DMS 273 (cell line): ENCODE measurements around the gene CFDP1.

Experiments
- DNase-seq: peaks from one replicate; lab custom pipeline; 2025; ENCODE audit not compliant: unreplicated experiment; lab: John Stamatoyannopoulos, UW

Gene CFDP1

DNA sequence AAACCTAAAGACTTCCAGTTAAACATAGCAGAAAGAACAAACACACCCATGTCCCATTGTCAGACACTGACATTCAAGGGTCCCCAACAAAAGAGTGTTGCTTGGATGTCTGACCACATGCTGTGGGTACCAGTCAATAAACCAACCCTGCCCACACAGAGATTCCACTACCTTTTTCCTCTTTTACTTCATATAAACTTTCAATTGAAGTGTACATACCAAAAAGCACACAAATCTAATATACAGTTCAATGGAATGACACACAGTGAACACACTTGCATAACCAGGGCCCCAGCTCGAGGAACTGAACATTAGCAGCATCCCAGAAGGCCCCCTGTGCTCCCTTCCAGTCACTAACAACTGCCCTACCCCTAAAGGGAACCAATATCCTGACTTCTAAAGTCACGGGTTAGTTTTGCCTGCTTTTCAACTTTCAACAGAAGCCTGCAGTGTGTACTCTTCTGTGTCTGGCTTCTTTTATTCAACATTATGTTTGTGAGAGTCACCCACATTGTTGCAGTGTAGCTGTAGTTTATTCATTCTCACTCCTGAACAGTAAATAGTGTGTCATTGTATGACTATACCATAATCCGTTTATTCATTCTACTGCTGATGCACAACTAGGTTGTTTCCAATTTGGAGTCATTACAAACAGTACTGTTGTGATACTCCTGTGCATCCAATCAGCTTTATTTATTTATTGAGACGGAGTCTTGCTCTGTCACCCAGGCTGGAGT is 18.0 kb downstream of the CFDP1 start:
- no peak for DNase-seq

DNA sequence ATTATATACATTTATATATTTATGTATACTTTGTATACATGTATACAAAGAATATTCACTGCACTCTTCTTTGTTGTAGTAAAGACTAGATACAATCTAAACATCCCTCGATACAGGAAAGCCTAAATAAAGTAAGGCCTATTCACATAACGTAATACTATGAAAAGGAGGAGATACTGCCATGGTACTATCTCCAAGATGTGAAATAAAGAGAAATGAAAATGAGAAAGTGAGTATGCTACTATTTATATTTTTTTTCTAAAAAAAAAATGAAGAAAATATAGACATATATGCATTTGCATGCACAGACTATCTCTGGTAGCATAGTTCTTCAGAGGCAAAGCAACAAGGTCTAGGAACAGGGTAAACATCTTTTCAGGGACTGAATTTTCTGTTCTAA is 19.4 kb downstream of the CFDP1 start:
- DNase-seq = no peak

DNA sequence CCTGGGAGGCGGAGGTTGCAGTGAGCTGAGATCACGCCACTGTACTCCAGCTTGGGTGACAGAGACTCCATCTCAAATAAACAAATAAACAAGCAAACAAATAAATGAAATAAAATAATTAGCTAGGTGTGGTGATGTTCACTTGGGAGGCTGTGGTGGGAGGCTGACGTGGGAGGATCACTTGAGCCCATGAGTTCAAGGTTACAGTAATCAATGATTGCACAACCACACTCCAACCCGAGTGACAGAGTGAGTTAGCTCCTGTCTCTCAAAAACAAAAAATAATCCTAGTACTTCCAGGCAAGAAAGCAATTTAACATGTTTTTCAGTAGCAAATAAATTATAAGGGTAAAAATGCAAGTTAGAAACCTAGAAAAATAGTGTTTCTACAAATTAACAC is 26.4 kb downstream of the CFDP1 start:
- DNase-seq = no peak

DNA sequence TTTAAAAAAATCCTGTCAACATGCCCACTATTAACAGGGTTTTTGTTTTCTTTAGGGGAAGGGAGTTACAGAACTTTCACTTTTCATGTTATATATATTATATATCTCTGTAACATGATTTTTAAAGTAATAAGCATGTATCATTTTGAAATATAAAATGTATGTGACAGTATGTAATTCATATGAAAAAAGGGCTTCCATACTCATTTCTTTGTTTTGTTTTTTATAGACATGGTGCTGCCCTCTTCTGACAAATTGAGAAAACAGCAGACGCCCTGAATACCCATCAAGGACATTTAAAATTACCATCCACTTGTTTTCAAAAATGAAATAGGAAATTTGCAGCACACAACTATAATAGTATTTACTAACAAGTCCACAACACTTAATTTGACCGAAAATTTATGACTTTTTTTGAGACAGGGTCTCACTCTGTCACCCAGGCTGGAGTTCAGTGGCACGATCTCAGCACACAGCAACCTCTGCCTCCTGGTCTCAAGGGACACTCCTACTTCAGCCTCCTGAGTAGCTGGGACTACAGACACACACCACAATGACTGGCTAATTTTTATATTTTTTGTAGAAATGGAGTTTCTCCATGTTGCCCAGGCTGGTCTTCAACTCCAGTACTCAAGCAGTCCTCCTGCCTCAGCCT is 30.4 kb downstream of the CFDP1 start:
- peak; percentile 60 for DNase-seq

DNA sequence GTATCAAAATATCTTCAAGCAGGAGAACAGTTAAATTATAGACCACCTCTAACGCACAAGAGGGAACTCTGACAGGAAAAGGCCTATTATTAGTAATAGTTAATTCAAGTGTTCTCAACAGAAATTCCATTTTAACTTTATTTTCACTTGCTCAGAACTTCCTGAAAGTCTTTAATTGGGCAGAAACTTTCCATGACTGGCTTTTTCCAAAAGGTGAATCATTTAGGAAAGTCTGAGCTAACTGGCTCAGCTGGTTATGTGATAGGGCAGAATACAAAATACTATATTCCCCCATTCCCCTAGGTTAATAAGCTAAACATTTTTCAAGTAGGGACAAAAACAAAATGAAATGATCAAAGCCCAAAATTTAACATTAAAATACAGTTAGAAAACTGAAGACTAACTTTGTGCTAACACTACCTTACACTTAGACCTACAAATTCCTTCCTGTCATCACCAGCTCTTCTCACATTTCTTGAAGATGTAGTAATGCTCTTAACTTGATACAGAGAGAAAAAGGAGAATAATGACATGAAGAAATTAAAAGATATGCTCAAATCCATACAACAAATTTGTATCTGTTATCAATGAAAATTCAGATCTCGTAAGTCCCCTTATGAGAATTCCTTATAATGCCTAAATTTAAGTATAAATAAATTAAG is 31.0 kb downstream of the CFDP1 start:
- no peak for DNase-seq

DNA sequence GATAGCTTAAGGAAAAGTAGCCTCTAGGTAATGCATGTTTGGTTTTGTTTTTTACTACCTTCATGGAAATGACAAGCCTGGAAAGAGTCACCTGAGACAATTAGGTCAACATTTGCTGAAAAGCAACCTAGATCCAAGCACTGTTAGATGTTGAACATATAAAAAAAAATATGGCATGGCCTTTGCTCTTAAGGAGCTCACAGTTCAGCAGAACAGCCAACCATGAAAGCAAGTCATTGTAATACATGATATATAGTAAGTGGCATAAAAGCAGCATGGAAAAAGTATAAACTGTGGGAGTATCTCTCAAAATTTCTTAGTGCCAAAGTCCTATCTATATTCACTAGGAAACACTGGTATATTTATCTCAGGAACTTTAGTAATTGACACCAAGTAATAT is 31.6 kb downstream of the CFDP1 start:
- DNase-seq = no peak

DNA sequence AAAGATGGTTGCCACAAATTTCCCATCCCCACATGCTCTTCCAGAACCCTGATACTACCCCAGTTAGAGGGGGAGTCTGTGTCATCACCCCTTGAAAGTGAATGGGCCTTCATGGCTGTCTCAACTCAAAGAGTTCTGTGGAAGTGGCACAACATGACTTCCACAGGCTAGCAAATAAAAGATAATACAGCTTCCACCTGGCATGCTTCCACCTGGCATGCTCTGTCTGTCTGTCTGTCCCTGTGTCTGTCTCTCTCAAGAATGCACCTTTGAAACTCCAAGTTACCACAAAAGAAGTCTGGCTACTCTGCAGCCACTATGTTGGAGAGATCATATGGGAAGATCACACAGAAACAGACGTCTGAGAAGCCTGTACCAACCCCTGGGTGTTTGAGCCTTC is 35.0 kb downstream of the CFDP1 start:
- DNase-seq = no peak

DNA sequence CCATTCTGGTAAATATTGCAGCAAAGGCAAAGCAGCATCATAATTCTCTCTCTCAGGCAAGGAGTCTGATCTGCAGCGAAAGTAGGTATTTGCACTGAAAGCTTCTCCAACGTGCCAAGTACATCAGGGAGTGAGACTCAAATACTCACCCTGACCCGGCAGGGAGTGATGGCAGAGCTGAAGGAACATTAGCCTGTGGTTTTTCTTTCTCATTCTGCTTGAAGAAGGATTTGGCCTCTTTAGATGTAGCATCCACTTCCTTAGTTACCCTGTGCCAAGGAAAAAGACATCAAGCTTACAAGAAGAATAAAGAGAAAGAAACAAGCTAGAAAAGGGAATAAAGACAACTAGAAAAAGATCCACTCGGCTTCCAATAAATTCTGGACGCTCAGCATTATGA is 38.4 kb downstream of the CFDP1 start:
- no peak for DNase-seq

DNA sequence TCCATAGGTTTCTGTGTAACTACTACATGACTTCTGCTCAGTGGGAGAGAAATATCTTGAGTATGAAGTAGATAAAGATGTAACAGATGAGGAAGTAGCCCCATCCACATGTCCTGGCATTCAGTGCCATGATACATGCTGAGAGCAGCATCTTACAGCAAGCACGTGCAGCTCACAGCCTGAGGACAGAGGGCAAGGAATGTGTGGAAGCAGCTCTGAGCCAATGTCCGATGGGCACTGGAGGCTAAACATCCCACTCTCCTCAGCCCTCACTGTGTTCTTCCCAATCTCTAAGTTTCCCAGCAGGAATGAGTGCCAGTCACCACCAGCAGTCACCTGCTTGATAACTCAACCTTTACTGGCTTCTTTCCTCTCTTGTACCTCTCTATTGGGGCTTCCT is 40.4 kb downstream of the CFDP1 start:
- DNase-seq = no peak

DNA sequence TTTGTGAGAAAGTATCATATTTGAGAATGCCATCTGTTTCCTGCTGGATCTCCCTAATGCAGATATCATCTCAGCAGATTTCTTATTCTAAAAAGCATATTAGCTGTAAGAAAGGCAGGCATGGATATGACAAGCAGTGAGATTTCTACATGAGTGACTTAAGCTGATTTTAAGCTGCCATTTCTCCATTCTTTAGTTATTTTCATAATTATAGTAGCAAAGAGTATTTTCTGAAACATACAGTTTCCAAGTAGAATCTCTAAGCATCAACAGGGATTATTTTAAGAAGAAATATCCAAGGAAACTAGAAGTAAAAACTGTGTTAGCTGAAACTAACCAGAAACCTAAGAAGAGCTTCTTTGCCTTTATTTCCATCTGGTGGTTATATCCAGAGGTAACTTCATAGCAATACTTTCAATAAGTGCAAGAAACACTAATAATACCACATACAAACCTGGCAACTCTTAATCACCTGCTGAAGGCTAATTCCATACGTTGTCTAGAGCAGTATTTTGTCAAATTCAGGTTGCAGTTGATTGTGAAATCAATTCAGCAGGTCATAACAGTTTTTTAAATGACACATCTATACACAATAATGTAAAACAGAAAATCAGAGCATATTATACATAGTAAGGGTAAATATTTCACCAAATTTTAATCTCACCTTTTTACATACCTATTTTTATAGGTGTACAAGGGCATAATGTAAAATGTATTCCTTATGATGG is 42.2 kb downstream of the CFDP1 start:
- DNase-seq = no peak

DNA sequence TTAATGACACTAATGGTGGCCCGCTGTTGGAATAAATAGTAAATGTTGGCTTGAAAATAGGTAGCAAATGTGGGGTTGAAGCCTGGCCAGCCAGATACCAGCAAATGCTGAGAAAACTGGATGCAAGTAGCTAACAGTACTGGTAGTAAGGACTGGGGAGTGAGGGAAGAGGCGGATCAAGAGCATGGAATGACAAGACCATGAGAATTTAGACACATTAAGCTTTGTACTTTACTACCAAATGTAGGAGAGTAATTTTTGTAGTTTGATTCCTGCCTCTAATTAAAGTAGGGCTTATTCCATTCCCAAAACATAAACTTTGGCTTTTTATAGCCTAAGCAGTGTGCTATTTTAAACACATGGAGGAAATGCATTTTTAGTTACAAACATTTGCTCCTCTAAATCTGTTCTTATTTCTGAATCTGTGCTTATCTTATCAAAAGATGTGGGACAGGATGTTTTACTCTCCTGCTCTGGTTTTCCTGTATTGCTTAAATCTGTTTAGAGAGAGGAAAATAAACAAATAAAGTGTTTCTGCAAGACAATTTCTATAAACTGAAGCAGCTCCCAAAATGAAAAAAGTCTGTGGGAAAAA is 44.1 kb downstream of the CFDP1 start:
- no peak for DNase-seq

DNA sequence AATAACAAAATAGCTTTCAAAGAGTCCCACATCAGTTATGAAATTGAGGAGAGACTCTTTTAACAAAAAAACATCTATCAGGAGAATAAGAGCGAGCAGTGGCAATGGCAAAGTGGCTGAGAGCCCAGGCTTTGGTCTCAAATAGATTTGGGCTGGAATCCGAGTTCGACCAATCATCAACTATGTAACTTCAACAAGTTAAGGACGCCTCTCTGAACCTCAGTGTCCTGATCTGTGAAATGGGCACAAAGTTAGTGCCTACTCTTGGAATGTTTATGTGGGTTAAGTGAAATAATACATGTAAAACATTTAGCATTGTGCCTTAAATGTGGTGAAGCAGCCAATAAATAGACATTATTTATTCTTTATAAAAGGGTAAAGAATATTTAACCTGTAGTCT is 45.4 kb downstream of the CFDP1 start:
- DNase-seq = no peak

DNA sequence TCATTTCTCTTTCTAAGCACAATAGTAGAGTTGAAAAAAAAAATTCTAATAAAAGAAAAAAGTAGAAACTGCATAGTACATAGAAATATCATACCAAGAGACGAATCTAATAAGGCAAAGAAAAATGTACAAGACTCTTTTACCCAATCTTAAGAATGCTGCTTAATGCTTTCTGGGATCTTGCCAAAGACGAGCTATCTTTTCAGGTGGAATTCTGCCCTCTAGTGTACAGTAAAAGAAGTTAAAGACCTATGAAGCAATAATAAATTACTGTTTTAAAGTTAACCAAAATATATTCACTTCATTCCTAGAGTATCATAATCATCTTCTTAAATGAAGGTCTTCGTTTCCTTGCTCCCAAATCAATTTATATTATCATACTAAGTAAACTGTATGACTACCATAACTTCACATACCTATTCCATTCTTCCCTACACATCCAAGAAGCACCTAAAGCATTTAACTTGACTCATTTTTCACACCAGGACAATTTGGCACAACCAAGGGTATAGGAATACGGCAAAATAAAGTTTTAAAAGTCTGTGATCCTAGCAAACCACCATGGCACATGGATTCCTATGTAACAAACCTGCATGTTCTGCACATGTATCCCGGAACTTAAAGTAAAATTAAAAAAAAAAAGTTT is 47.7 kb downstream of the CFDP1 start:
- peak; percentile 85 for DNase-seq

DNA sequence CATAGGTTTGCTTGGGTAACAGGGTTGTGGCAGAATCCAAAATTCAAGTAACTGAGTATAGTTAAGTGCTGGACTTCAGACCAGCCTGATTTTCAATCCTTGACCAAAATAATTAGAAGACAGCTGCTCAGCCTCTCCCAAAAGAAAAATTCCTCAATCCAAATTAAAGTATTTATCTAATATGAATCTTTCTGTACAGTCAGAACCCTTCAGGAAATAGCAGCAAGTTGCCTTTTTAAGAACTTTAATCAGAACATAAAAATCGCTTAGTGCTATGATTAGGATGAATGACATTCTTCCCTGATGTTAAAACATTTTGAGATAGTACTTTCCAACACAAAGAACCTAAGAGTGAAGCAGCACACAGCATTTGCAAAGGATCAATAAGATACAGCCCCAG is 50.2 kb downstream of the CFDP1 start:
- no peak for DNase-seq

DNA sequence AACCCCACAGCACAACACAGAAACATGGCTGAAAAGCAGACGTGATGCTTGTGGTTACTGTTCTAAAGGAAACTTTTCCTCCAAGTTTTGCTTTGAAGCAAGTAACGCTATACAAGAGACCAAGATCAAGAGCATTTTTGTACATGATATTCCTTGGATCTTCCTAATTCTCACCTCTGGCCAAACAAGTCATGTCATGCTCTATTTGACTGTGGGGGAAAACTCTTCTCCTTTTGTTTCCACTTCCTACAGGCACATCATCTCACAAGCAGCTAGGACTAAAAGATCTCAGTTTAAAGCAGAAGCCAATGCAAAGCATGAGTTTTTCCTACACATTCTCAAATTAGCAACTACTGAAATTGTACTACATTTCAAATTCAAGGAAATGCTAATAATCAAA is 50.7 kb downstream of the CFDP1 start:
- no peak for DNase-seq

DNA sequence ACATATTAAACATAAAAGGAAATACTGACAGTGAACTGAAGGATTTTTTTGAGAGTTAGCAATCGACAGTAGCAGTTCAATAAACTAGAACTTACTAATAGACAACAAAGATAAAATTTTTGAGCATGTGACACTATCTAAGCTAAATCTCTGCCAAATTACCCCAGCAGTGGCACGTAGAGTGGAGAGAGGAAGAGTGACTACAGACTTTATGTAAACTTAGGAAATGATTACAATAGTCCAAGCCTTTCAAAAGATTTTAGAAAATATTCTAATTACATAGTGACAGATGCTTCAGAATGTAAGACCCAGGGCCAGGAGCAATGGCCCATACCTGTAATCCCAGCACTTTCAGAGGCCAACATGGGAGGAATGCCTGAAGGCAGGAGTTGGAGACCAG is 52.4 kb downstream of the CFDP1 start:
- DNase-seq = no peak

DNA sequence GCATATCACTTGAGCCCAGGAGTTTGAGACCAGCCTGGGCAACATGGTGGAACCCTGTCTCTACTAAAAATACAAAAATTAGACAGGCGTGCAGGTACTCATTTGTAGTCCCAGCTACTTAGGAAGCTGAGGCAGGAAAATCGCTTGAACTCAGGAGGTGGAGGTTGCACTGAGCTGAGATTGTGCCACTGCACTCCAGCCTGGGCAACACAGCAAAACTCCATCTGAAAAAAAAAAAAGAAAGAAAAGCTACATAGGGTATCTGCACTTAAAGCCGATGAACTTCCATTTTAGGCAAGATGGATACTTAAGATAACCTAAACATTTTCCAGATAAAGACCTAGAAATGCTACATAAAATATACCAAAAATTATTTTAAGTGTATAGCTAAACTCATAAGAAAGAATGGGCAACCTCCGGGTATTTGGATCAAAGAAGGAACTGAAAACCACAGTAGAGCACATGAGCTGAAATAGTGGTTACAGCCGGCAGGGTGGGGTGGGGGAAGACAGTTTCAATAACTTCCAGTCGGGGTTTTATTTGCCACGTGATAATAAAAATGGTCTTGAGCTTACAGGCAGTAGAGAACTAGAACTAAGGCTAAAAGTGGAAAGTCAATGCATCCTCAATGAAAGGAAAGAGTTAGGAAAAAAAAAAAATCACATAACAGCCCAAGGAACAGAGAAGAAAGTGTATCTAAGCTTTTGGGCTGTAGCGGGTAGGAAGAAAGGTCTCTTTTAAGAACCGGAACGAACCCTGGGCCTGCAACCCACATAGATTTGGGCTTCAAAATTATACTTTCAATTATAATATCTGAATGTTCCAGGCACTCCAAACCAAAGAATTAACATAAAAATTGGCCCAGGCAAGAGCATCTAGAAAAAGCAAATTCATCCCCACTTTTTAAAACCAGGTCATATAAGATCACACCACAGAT is 53.1 kb downstream of the CFDP1 start:
- DNase-seq = no peak

DNA sequence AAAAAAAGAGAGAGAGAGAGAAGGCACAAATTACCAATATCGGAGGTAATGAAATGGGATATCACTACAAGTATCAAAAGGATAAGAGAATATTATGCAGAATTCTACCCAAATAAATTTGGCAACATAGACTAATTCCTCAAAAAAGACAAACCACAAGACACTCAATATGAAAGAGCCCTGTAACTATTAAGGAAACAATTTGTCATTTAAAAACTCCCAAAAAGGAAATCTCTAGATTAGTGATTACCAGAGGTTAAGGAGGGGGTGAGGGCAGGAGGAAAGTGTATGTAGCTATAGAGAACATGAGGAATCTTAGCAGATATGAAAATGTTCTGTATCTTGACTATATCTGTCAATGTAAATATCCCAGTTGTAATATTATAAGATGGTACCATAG is 54.0 kb downstream of the CFDP1 start:
- no peak for DNase-seq

DNA sequence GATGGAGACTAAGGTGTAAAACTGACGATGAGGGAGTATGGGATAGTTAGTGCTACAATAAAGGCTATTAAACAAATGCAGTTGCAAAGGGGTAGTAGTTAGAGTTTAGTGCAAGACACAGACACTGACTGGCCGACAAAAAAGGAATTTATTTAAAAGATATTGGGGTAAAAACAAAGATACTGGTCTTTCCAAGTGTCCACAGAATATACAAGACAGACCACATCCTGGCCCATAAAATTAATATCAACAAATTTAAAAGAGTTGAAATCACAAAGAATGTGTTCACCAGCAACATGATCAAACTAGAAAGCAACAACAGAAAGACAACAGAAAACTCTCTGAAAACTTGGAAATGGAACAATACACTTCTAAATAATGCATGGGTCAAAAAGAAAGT is 54.7 kb downstream of the CFDP1 start:
- no peak for DNase-seq
